ENCODE data around the gene TEX10.

GRCh38 chr9:100364013-100364412 lies 11.3 kb upstream of the TEX10 start:
- TF ChIP-seq CTCF (IDR thresholded peaks at IDR 0.05) (no peak), FOXJ3 (CRISPR knock-in tag; IDR thresholded peaks at IDR 0.05) (no peak), CHD2 (IDR thresholded peaks at IDR 0.05; ENCODE audit: low read length, partially characterized antibody) (no peak), RCOR1 (IDR thresholded peaks at IDR 0.05; ENCODE audit: low read length) (no peak), MAX (IDR thresholded peaks at IDR 0.05; ENCODE audit: low read depth) (no peak)
